Endothelial cell of umbilical vein (primary cell): ENCODE results near the gene SEPTIN10. TPM values are rescaled to one million over a fixed set of nuclear protein-coding genes. Genes with fewer than 3 reads are reported as not detected.
A peak's percentile ranks its signal among the peaks of the same experiment; 100 is the strongest.

Experiments used
- BruUV-seq: library from RNA; stranded (reverse); fragments of 400-500 nt; replicated peaks from 2 replicates; lab custom pipeline; 2021; lab: Mats Ljungman, UMichigan
- CTCF ChIA-PET: fragments of 300-600, 350-600 bp; sonication (Branson Sonifier 250); formaldehyde crosslinking; loops from one replicate; lab custom pipeline; 2021; ENCODE audit warnings: antibody characterized with exemption, inconsistent platforms; lab: Charles Lee
- POLR2A ChIA-PET: fragments of 300-600, 350-600 bp; sonication (Branson Sonifier 250); formaldehyde crosslinking; loops from one replicate; lab custom pipeline; 2021; ENCODE audit warnings: antibody characterized with exemption, inconsistent platforms; lab: Charles Lee
- DNase-seq: peaks from one replicate; pipeline ENCODE4 v3.0.0-alpha.2; 2011; ENCODE audit warnings: low read depth, low spot score
- FAIRE-seq: peaks from 2 replicates; lab custom pipeline; 2011; peaks lifted over from hg19 to GRCh38; lab: Jason Lieb, UNC
- H2AFZ ChIP-seq: 2 replicates; pipeline ENCODE4 v1.6.0; 2012; ENCODE audit warnings: low read depth, low read length, control low read depth, inconsistent platforms
- H3K27ac ChIP-seq: 2 replicates; pipeline ENCODE4 v1.5.1; 2011; ENCODE audit warnings: low read depth, mild to moderate bottlenecking, control low read depth, low read length, moderate library complexity; ENCODE audit not compliant: insufficient read depth
- H3K27me3 ChIP-seq, 2 experiments: 2 replicates each; pipeline versions ENCODE4 v1.6.0 to v1.6.1; 2011; ENCODE audit warnings: low read length in 2 of 2, mixed read lengths in 1 of 2; ENCODE audit not compliant: control insufficient read depth in 2 of 2, insufficient read depth in 2 of 2
- H3K36me3 ChIP-seq, 2 experiments: 2 replicates in 1 of 2; 3 replicates in 1 of 2; pipeline ENCODE4 v1.5.1; 2011; ENCODE audit warnings: low read length in 2 of 2, mild to moderate bottlenecking in 1 of 2, moderate library complexity in 1 of 2; ENCODE audit not compliant: control insufficient read depth in 2 of 2, insufficient read depth in 2 of 2; ENCODE audit errors: extremely low read depth in 1 of 2
- H3K4me1 ChIP-seq: 3 replicates; pipeline ENCODE4 v1.5.1; 2011; ENCODE audit warnings: mild to moderate bottlenecking, low read length; ENCODE audit not compliant: control insufficient read depth, insufficient read depth; ENCODE audit errors: extremely low read depth
- H3K4me2 ChIP-seq: 2 replicates; pipeline ENCODE4 v1.6.1; 2011; ENCODE audit warnings: low read length, control low read depth, mixed read lengths; ENCODE audit not compliant: insufficient read depth
- H3K4me3 ChIP-seq, 3 experiments: fragments of 200-600 bp in 1 of 3; sonication (generic), shearing (Covaris generic) in 1 of 3; replicated peaks in 1 of 3; 2 replicates each; pipeline ENCODE4 v1.5.1; 2011 to 2016; ENCODE audit warnings: control low read depth in 3 of 3, low read length in 3 of 3, mild to moderate bottlenecking in 2 of 3, inconsistent platforms in 1 of 3, low read depth in 1 of 3, moderate library complexity in 1 of 3; ENCODE audit not compliant: insufficient read depth in 1 of 3
- H3K79me2 ChIP-seq: 2 replicates; pipeline ENCODE4 v1.6.0; 2012; ENCODE audit warnings: low read length, inconsistent platforms; ENCODE audit not compliant: control insufficient read depth, insufficient read depth
- H3K9ac ChIP-seq: replicated peaks from 2 replicates; pipeline ENCODE3; 2011; ENCODE audit warnings: low read length, control low read depth; ENCODE audit not compliant: insufficient read depth; ENCODE audit errors: extremely low read depth
- H3K9me1 ChIP-seq: replicated peaks from 3 replicates; pipeline ENCODE4 v1.6.0; 2011; ENCODE audit warnings: mild to moderate bottlenecking, low read length; ENCODE audit not compliant: control insufficient read depth, insufficient read depth; ENCODE audit errors: extremely low read depth
- H3K9me3 ChIP-seq: replicated peaks from 2 replicates; pipeline ENCODE4 v1.5.1; 2012; ENCODE audit warnings: low read length, inconsistent platforms; ENCODE audit not compliant: control insufficient read depth, insufficient read depth
- H4K20me1 ChIP-seq: replicated peaks from 2 replicates; pipeline ENCODE3; 2011; ENCODE audit warnings: mild to moderate bottlenecking, low read length; ENCODE audit not compliant: control insufficient read depth, insufficient read depth; ENCODE audit errors: extremely low read depth
- EZH2 ChIP-seq: IDR thresholded peaks from 2 replicates; pipeline ENCODE4 v1.6.1; 2012; ENCODE audit warnings: borderline replicate concordance, low read depth, mild to moderate bottlenecking, moderate library complexity, low read length, inconsistent platforms; ENCODE audit not compliant: severe bottlenecking
- FOS ChIP-seq: IDR thresholded peaks from 2 replicates; pipeline ENCODE4 v1.6.1; 2011; ENCODE audit warnings: mild to moderate bottlenecking, low read length, moderate library complexity, borderline replicate concordance; ENCODE audit not compliant: insufficient read depth
- GATA2 ChIP-seq: IDR thresholded peaks from 2 replicates; pipeline ENCODE4 v1.7.0; 2011; ENCODE audit warnings: low read depth, mild to moderate bottlenecking, moderate library complexity, mixed read lengths, low read length; ENCODE audit not compliant: insufficient read length, insufficient read depth
- JUN ChIP-seq: IDR thresholded peaks from 2 replicates; pipeline ENCODE4 v1.6.1; 2011; ENCODE audit warnings: borderline replicate concordance, low read depth; ENCODE audit not compliant: insufficient read length, insufficient read depth
- MAX ChIP-seq: IDR thresholded peaks from 2 replicates; pipeline ENCODE4 v1.6.1; 2011; ENCODE audit not compliant: insufficient read depth, insufficient read length
- MYC ChIP-seq: IDR thresholded peaks from one replicate; pipeline ENCODE4 v1.6.1; 2011; ENCODE audit warnings: mild to moderate bottlenecking, low read depth, low read length
- POLR2A ChIP-seq: IDR thresholded peaks from 2 replicates; pipeline ENCODE4 v1.6.1; 2012; ENCODE audit warnings: low read depth, mild to moderate bottlenecking, control low read depth, low read length
- POLR2AphosphoS5 ChIP-seq: IDR thresholded peaks from 2 replicates; pipeline ENCODE4 v1.6.1; 2012; ENCODE audit warnings: low read depth, mild to moderate bottlenecking, control low read depth, low read length, moderate library complexity; ENCODE audit not compliant: insufficient read depth
- dilution Hi-C: fragments of 300-500 bp; cut with MboI; formaldehyde crosslinking; loops from one replicate; pipeline ENCODE4 v1.15.0; 2019; ENCODE audit warnings: low sequenced_read_pairs; ENCODE audit not compliant: extremely low pct_ligation_motif_present
- intact Hi-C: fragments of 100-400 bp; cut with micrococcal nuclease; formaldehyde crosslinking; loops from one replicate; pipeline ENCODE4 v1.10.0; 2022
- polyA plus RNA-seq, 4 experiments: library from polyadenylated mRNA; depleted of rRNA in 3 of 4; stranded (reverse) in 3 of 4; unstranded in 1 of 4; fragments of >200 nt; gene quantifications; 2 replicates each; pipeline versions ENCODE4 v1.2.1 to v1.2.3, GENCODE V29; 2011 to 2012; ENCODE audit warnings: missing spikeins in 1 of 4
- total RNA-seq: library from RNA; stranded (reverse); gene quantifications from 2 replicates; pipeline ENCODE4 v1.2.3, GENCODE V29; 2021
- TF ChIP-seq, protein P1 (sequence below), 2 donors: IDR thresholded peaks; 1 replicate in 1 of 2; 2 replicates in 1 of 2; pipeline ENCODE4 v1.5.1; 2011; ENCODE audit warnings: low read length in 2 of 2, mild to moderate bottlenecking in 2 of 2, moderate library complexity in 2 of 2, control low read depth in 1 of 2, inconsistent platforms in 1 of 2, low read depth in 1 of 2; ENCODE audit not compliant: insufficient read depth in 1 of 2; ENCODE audit errors: extremely low read depth in 1 of 2

Gene SEPTIN10
- total and polyA plus RNA-seq, 2 donors (not counting 3 experiments of a cell fraction or from before 2014, with no cell fraction given): 26.1 to 121 TPM

DNA sequence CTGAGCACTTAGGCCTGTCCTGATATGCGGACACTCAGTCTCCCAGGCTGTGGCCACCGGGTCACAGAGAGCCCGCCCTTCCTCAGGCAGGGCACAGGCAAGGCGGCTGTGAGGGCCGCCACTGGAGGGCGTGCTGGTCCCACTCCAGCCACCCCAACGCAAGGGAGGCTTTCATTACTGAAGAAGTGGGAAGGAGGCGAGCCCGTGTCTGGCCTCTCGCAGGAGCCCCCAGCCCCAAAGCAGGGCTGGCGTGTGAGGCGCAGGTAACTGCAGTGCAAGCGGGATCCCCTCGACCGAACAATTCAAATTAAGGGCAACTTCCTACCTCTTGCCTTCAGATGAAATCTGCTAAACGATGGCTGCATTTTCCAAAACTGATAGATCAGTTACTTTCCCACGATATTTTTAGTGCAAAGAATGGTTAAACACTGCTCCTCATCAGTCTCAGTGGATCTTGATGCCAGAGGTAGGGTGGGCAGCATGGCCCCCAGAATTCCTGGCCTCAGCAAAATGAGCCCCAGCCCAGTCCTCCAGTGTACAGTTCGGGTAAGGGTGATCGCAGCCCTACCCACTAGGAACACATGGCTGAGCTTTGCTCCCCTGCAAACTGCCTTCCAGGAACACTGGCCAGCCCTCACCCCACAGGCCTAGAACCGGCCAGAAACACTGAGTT, 97.2 kb downstream of the SEPTIN10 start:
- no peaks in the 10 kb centered on the region for H3K9me3 ChIP-seq
- H3K27ac ChIP-seq: no peak overlapping the region
- ChIA-PET POLR2A (no interaction called here), CTCF (interaction anchor here (2.6 to 4.3 kb wide), 2 partner anchors 219 to 390 kb away, joined by 10 to 16 read pairs; no protein-coding TSS in a partner anchor)
- intact Hi-C loops (loop anchor here (1.0 to 2.0 kb wide), 3 partner anchors 30 to 220 kb away; no protein-coding TSS in a partner anchor), dilution Hi-C loops (no loop called here)
- H3K79me2 ChIP-seq: no peaks in the 10 kb centered on the region
- DNase-seq (peak; percentile 60), FAIRE-seq (peak; percentile 65)
- TF ChIP-seq, protein P1, sequence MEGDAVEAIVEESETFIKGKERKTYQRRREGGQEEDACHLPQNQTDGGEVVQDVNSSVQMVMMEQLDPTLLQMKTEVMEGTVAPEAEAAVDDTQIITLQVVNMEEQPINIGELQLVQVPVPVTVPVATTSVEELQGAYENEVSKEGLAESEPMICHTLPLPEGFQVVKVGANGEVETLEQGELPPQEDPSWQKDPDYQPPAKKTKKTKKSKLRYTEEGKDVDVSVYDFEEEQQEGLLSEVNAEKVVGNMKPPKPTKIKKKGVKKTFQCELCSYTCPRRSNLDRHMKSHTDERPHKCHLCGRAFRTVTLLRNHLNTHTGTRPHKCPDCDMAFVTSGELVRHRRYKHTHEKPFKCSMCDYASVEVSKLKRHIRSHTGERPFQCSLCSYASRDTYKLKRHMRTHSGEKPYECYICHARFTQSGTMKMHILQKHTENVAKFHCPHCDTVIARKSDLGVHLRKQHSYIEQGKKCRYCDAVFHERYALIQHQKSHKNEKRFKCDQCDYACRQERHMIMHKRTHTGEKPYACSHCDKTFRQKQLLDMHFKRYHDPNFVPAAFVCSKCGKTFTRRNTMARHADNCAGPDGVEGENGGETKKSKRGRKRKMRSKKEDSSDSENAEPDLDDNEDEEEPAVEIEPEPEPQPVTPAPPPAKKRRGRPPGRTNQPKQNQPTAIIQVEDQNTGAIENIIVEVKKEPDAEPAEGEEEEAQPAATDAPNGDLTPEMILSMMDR (IDR thresholded peaks at IDR 0.05; ENCODE audit: extremely low read depth in 1 of 2, insufficient read depth in 1 of 2, low read depth in 1 of 2, low read length in 2 of 2): peak; percentile 84 to 95
- TF ChIP-seq EZH2: no peak
- H2AFZ ChIP-seq: no peak overlapping the region
- no peaks in the 10 kb centered on the region for H4K20me1 ChIP-seq
- H3K9me1 ChIP-seq: no peaks in the 10 kb centered on the region
- H3K27me3 ChIP-seq: no peaks in the 10 kb centered on the region
- BruUV-seq: no TSS peak
- H3K4me2 ChIP-seq: no peak overlapping the region
- no peaks in the 10 kb centered on the region for H3K4me1 ChIP-seq
- no peak overlapping the region for H3K9ac ChIP-seq
- H3K4me3 ChIP-seq: no peak overlapping the region
- no peaks in the 10 kb centered on the region for H3K36me3 ChIP-seq

DNA sequence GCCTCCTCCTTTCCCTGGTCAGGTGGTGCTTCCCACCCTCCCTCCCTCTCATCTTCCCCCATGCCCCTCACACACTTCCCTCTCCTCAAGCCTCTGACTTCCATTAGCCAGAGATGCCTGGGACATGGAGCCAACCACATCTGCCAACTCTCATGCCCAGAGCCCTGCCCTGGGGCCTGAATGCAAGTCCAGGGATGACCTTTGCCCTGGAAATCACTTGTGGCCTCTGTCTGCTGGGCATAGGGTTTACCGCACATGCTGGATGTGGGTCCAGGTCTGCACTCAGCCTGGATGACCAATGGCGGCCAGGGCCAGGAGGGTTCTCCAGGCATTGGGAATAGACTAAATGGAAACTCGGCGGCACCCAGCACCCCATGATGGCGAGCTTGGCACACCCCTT, 98.9 kb downstream of the SEPTIN10 start:
- Histone ChIP-seq H3K9ac (no peak overlapping the region), H3K79me2 (no peaks in the 10 kb centered on the region), H3K9me3 (no peaks in the 10 kb centered on the region), H2AFZ (no peak overlapping the region), H3K4me1 (no peaks in the 10 kb centered on the region), H3K27me3 (no peaks in the 10 kb centered on the region), H3K4me3 (no peak overlapping the region), H3K27ac (no peak overlapping the region), H3K4me2 (no peak overlapping the region), H3K36me3 (no peaks in the 10 kb centered on the region), H4K20me1 (no peaks in the 10 kb centered on the region), H3K9me1 (no peaks in the 10 kb centered on the region)
- POLR2A ChIA-PET: no interaction called here
- TF ChIP-seq GATA2 (no peak), JUN (no peak), MAX (no peak), MYC (no peak), FOS (no peak), EZH2 (no peak), POLR2A (no peak), POLR2AphosphoS5 (no peak)
- TF ChIP-seq, protein P1 (IDR thresholded peaks at IDR 0.05; ENCODE audit: extremely low read depth in 1 of 2, insufficient read depth in 1 of 2, low read depth in 1 of 2, low read length in 2 of 2): no peak
- dilution Hi-C loops (no loop called here), intact Hi-C loops (loop anchor here (5.0 kb wide), 1 partner anchor 93 kb away; no protein-coding TSS in a partner anchor)
- no peak for DNase-seq
- no TSS peak for BruUV-seq
- CTCF ChIA-PET: interaction anchor here (1.0 to 4.3 kb wide), 3 partner anchors 9 to 388 kb away, joined by 3 to 10 read pairs (median 5); no protein-coding TSS in a partner anchor
- no peak for FAIRE-seq
